OCI-LY3 (cell line): ENCODE results near the gene CAPN10.

Experiments
- CTCF ChIP-seq: fragments of 200-600, 300-600 bp; sonication (generic); IDR thresholded peaks from 2 replicates; pipeline ENCODE4 v1.5.1; 2014; ENCODE audit warnings: antibody characterized with exemption, low read length, low read depth
- EZH2phosphoT487 ChIP-seq: fragments of 200-600 bp; shearing (Covaris generic); IDR thresholded peaks from 2 replicates; pipeline ENCODE4 v1.6.1; 2018; ENCODE audit warnings: antibody characterized with exemption, mixed run types, low read depth

GRCh38 chr2:240559286-240559685, 27.2 kb upstream of the CAPN10 start:
- TF ChIP-seq EZH2phosphoT487: no peak
- TF ChIP-seq CTCF: no peak
